OCI-LY7 (cell line): ENCODE data around the gene CYP2B6. TPM values are rescaled to one million over a fixed set of nuclear protein-coding genes. Genes with fewer than 3 reads are reported as not detected.
"Not testable (repeated sequence)": the region's sequence is repeated elsewhere in the genome, so short reads cannot be mapped to it uniquely, and the experiment has no call there.

Source experiments
- BruUV-seq: library from RNA; stranded (reverse); fragments of 400-500 nt; replicated peaks from 2 replicates; lab custom pipeline; 2021; lab: Mats Ljungman, UMichigan
- CTCF ChIA-PET: fragments of 300-600 bp; sonication (Branson Sonifier 250); formaldehyde crosslinking; loops from one replicate; lab custom pipeline; 2022; ENCODE audit warnings: antibody characterized with exemption; ENCODE audit not compliant: unreplicated experiment; lab: Charles Lee
- POLR2A ChIA-PET: fragments of 300-600 bp; sonication (Branson Sonifier 250); formaldehyde crosslinking; loops from one replicate; lab custom pipeline; 2022; ENCODE audit warnings: antibody characterized with exemption; lab: Charles Lee
- DNase-seq: peaks from one replicate; pipeline ENCODE4 v3.0.0-alpha.2; 2015; ENCODE audit warnings: low spot score
- H2AFZ ChIP-seq: fragments of 200-600 bp; sonication (generic), shearing (Covaris generic); 2 replicates; pipeline ENCODE4 v1.6.1; 2014; ENCODE audit warnings: mild to moderate bottlenecking, antibody characterized with exemption, low read length, moderate library complexity
- H3K27ac ChIP-seq: fragments of 200-600 bp; sonication (generic); 2 replicates; pipeline ENCODE4 v1.5.1; 2014; ENCODE audit warnings: mixed run types, low read depth, mild to moderate bottlenecking, moderate library complexity, low read length, inconsistent platforms; ENCODE audit not compliant: poor library complexity, severe bottlenecking
- H3K36me3 ChIP-seq: fragments of 200-600 bp; sonication (generic); 2 replicates; pipeline ENCODE4 v1.6.1; 2014; ENCODE audit warnings: mild to moderate bottlenecking, antibody characterized with exemption, low read length, moderate library complexity, mixed read lengths; ENCODE audit not compliant: insufficient read depth
- H3K4me1 ChIP-seq: fragments of 200-600 bp; sonication (generic); 2 replicates; pipeline ENCODE4 v1.5.1; 2014; ENCODE audit warnings: mild to moderate bottlenecking, low read length; ENCODE audit not compliant: insufficient read depth, poor library complexity, severe bottlenecking
- H3K4me2 ChIP-seq: fragments of 200-600 bp; sonication (generic); 2 replicates; pipeline ENCODE4 v1.6.1; 2014; ENCODE audit warnings: mild to moderate bottlenecking, low read length
- H3K4me3 ChIP-seq: fragments of 200-600 bp; sonication (generic); 2 replicates; pipeline ENCODE4 v1.5.1; 2014; ENCODE audit warnings: mild to moderate bottlenecking, low read depth, low read length; ENCODE audit not compliant: poor library complexity, severe bottlenecking
- H3K79me2 ChIP-seq: fragments of 200-600 bp; sonication (generic); 2 replicates; pipeline ENCODE4 v1.6.1; 2016; ENCODE audit warnings: low read depth, mild to moderate bottlenecking, low read length, moderate library complexity, mixed read lengths; ENCODE audit not compliant: insufficient read depth
- H3K9me2 ChIP-seq: fragments of 200-600 bp; sonication (generic); 2 replicates; pipeline ENCODE4 v1.6.1; 2016; ENCODE audit warnings: mild to moderate bottlenecking, low read length, mixed read lengths; ENCODE audit not compliant: insufficient read depth
- H3K9me3 ChIP-seq: fragments of 200-600 bp; sonication (generic); 2 replicates; pipeline ENCODE4 v1.6.1; 2014; ENCODE audit warnings: mild to moderate bottlenecking, mixed run types, low read length, mixed read lengths
- H4K20me1 ChIP-seq: fragments of 200-600 bp; sonication (generic); 2 replicates; pipeline ENCODE4 v1.6.1; 2014; ENCODE audit warnings: mild to moderate bottlenecking, antibody characterized with exemption, low read length, moderate library complexity, mixed read lengths; ENCODE audit not compliant: insufficient read depth
- EZH2phosphoT487 ChIP-seq: fragments of 200-600 bp; sonication (generic); IDR thresholded peaks from 2 replicates; pipeline ENCODE4 v1.6.1; 2018; ENCODE audit warnings: low read depth, borderline replicate concordance, mild to moderate bottlenecking, mixed run types, antibody characterized with exemption, low read length, moderate library complexity, mixed read lengths
- intact Hi-C: fragments of 100-400 bp; cut with micrococcal nuclease; formaldehyde crosslinking; loops from one replicate; pipeline ENCODE4 v1.10.0; 2022; ENCODE audit not compliant: unreplicated experiment
- total RNA-seq, 2 experiments: library from RNA; depleted of rRNA in 1 of 2; stranded (reverse); fragments of >200 nt in 1 of 2; shearing (Covaris generic) in 1 of 2; gene quantifications; 2 replicates each; pipeline ENCODE4 v1.2.3, GENCODE V29; 2014 to 2022
- TF ChIP-seq, protein P1 (sequence below): fragments of 200-600 bp; sonication (generic); conservative IDR thresholded peaks from 2 replicates; pipeline ENCODE4 v1.5.1; 2014; ENCODE audit warnings: mild to moderate bottlenecking, antibody characterized with exemption, low read length, moderate library complexity, mixed read lengths

CYP2B6 gene
- total RNA-seq, 2 experiments from 2014 or later: not detected

DNA sequence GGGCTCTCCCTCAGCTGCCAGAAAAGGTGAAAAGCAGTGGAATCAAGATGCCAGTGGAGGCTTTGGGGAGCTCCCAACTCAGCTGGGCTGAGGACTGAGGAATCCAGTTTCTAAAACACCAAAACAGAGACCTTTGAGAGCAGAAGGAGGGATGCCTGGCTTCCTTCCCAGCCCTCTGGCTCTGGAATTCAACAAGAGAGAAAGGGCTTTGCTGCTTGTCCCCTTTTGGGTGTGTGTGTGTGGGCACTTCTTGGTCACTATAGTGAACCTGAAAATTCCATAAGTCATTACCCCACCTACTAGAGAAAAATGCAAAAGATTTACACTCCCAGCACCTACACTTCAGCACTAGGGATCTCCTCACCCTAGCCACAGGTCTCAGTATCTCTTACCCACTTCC lies 30.3 kb upstream of the CYP2B6 start:
- Histone ChIP-seq H3K9me2 (no peaks in the 10 kb centered on the region), H3K4me3 (no peak overlapping the region), H2AFZ (no peak overlapping the region), H3K9me3 (no peaks in the 10 kb centered on the region), H3K79me2 (no peaks in the 10 kb centered on the region), H3K4me1 (no peaks in the 10 kb centered on the region), H3K36me3 (no peaks in the 10 kb centered on the region), H4K20me1 (no peaks in the 10 kb centered on the region), H3K4me2 (no peak overlapping the region), H3K27ac (no peak overlapping the region)
- no peak for DNase-seq
- intact Hi-C loops: no loop called here
- TF ChIP-seq, protein P1, sequence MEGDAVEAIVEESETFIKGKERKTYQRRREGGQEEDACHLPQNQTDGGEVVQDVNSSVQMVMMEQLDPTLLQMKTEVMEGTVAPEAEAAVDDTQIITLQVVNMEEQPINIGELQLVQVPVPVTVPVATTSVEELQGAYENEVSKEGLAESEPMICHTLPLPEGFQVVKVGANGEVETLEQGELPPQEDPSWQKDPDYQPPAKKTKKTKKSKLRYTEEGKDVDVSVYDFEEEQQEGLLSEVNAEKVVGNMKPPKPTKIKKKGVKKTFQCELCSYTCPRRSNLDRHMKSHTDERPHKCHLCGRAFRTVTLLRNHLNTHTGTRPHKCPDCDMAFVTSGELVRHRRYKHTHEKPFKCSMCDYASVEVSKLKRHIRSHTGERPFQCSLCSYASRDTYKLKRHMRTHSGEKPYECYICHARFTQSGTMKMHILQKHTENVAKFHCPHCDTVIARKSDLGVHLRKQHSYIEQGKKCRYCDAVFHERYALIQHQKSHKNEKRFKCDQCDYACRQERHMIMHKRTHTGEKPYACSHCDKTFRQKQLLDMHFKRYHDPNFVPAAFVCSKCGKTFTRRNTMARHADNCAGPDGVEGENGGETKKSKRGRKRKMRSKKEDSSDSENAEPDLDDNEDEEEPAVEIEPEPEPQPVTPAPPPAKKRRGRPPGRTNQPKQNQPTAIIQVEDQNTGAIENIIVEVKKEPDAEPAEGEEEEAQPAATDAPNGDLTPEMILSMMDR: no peak
- no peak for TF ChIP-seq EZH2phosphoT487
- POLR2A ChIA-PET: no interaction called here
- BruUV-seq: no TSS peak
- CTCF ChIA-PET: no interaction called here

DNA sequence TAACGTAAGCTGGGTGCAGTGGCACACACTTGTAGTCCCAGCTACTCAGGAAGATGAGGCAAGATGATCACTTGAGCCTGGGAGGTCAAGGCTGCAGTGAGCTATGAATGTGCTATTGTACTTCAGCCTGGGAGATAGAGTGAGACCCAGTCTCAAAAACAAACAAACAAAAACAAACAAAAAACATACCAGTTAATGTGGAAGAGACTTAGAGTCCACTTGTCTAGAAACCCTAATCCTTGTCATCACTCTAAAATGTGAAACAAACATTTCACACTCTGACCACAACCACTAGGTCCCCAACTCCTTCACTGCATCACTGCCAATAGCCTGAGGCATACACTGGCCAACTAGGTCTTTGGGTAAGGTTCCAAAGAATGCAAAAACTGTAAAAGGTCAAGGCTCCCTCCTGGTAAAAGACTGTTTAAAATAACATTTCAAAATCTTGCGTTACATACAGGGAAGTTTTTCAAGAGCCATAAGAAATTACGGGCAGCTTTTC lies 28.6 kb upstream of the CYP2B6 start:
- Histone ChIP-seq H3K4me3 (no peak overlapping the region), H4K20me1 (no peaks in the 10 kb centered on the region), H3K4me1 (no peaks in the 10 kb centered on the region), H3K27ac (no peak overlapping the region), H3K36me3 (no peaks in the 10 kb centered on the region), H3K9me3 (no peaks in the 10 kb centered on the region), H3K9me2 (no peaks in the 10 kb centered on the region), H2AFZ (no peak overlapping the region), H3K79me2 (no peaks in the 10 kb centered on the region), H3K4me2 (no peak overlapping the region)
- BruUV-seq: no TSS peak
- POLR2A ChIA-PET: no interaction called here
- CTCF ChIA-PET: no interaction called here
- intact Hi-C loops: no loop called here
- no peak for TF ChIP-seq EZH2phosphoT487
- TF ChIP-seq, protein P1: no peak
- DNase-seq: no peak

DNA sequence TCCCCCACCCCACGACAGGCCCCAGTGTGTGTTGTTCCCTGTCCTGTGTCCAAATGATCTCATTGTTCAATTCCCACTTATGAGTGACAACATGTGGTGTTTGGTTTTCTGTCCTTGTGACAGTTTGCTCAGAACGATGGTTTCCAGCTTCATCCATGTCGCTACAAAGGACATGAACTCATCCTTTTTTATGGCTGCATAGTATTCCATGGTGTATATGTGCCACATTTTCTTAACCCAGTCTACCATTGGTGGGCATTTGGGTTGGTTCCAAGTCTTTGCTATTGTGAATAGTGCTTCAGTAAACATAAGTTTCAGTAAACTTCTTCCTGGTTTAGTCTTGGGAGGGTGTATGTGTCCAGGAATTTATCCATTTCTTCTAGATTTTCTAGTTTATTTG lies 26.7 kb upstream of the CYP2B6 start:
- intact Hi-C loops, H4K20me1 ChIP-seq, H3K9me2 ChIP-seq, H3K9me3 ChIP-seq, H2AFZ ChIP-seq, H3K79me2 ChIP-seq, H3K4me2 ChIP-seq, H3K27ac ChIP-seq, DNase-seq, BruUV-seq, CTCF ChIA-PET, H3K4me1 ChIP-seq, H3K36me3 ChIP-seq, POLR2A ChIA-PET, H3K4me3 ChIP-seq: not testable (repeated sequence)

DNA sequence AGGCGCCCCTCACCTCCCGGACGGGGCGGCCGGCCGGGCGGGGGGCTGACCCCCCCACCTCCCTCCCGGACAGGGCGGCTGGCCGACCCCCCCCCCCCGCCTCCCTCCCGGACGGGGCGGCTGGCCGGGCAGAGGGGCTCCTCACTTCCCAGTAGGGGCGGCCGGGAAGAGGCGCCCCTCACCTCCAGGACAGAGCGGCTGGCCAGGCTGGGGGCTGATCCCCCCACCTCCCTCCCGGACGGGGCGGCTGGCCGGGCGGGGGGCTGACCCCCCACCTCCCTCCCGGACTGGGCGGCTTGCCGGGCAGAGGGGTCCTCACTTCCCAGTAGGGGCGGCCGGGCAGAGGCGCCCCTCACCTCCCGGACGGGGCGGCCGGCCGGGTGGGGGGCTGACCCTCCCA lies 25.7 kb upstream of the CYP2B6 start:
- H4K20me1 ChIP-seq, H3K4me2 ChIP-seq, H2AFZ ChIP-seq, DNase-seq, H3K9me3 ChIP-seq, H3K36me3 ChIP-seq, H3K4me1 ChIP-seq, BruUV-seq, CTCF ChIA-PET, H3K27ac ChIP-seq, H3K9me2 ChIP-seq, H3K79me2 ChIP-seq, intact Hi-C loops, H3K4me3 ChIP-seq, POLR2A ChIA-PET: not testable (repeated sequence)

DNA sequence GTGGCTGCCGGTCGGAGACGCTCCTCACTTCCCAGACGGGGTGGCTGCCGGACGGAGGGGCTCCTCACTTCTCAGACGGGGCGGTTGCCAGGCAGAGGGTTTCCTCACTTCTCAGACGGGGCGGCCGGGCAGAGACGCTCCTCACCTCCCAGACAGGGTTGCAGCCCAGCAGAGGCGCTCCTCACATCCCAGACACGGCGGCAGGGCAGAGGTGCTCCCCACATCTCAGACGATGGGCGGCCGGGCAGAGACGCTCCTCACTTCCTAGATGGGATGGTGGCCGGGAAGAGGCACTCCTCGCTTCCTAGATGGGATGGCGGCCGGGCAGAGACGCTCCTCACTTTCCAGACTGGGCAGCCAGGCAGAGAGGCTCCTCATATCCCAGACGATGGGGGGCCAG lies 24.5 kb upstream of the CYP2B6 start:
- BruUV-seq, H3K27ac ChIP-seq, H4K20me1 ChIP-seq, H3K4me3 ChIP-seq, POLR2A ChIA-PET, H3K4me2 ChIP-seq, H3K9me2 ChIP-seq, H3K36me3 ChIP-seq, H3K4me1 ChIP-seq, H3K9me3 ChIP-seq, DNase-seq, CTCF ChIA-PET, H2AFZ ChIP-seq, H3K79me2 ChIP-seq, intact Hi-C loops: not testable (repeated sequence)
